ENCODE data around the gene CLEC4M.

CLEC4M gene

GRCh38 chr19:7762719-7763293 lies at the start of gene CLEC4M:
Gene CLEC4M (plus strand): TSS chr19:7763243. CDS start chr19:7763267, 24 bp downstream.
- Histone ChIP-seq H3K9ac (ENCODE audit: insufficient read length, low read depth) (peak within 1 kb of the TSS; percentile 8), H3K27me3 (ENCODE audit: insufficient read depth, insufficient read length) (peaks cover 5% of the 10 kb centered on the region), H3K4me1 (ENCODE audit: insufficient read depth, insufficient read length) (peaks cover 4% of the 10 kb centered on the region), H3K9me3 (ENCODE audit: insufficient read depth, low read length) (peaks cover 14% of the 10 kb centered on the region), H3K36me3 (ENCODE audit: insufficient read depth, insufficient read length, low read length) (no peaks in the 10 kb centered on the region), H3K4me3 (ENCODE audit: insufficient read length, low read depth) (no peak within 1 kb of the TSS)
- no peak for TF ChIP-seq YY1 (IDR thresholded peaks at IDR 0.05; ENCODE audit: insufficient read depth, insufficient read length)
- no peak for TF ChIP-seq ZNF274 (IDR thresholded peaks at IDR 0.05; ENCODE audit: low read depth, low read length)
- no peak for TF ChIP-seq SUZ12 (IDR thresholded peaks at IDR 0.05; ENCODE audit: extremely low read depth, insufficient read depth, insufficient read length)
- DNase-seq (ENCODE audit: low read depth, low spot score), result no peak

DNA sequence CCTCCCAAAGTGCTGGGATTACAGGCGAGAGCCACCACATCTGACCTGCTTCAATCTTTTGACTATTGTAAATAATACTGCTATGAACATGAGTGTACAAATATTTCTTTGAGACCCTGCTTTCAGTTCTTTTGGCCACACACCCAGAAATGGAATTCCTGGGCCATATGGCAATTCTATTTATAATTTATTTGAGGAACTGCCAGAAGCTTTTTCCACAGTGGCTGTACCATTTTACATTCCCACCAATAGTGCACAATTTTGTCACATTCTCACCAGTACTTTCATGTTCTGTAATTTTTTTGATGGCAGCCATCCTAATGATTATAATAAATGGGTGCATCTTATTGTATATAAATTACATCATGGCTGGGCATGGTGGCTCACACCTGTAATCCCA lies 47.4 kb upstream of the CLEC4M start:
- no peak overlapping the region for H3K9ac ChIP-seq (ENCODE audit: insufficient read length, low read depth)
- no peak for DNase-seq (ENCODE audit: low read depth, low spot score)
- TF ChIP-seq SUZ12 (IDR thresholded peaks at IDR 0.05; ENCODE audit: extremely low read depth, insufficient read depth, insufficient read length) (no peak), ZNF274 (IDR thresholded peaks at IDR 0.05; ENCODE audit: low read depth, low read length) (no peak)
- no peaks in the 10 kb centered on the region for H3K36me3 ChIP-seq (ENCODE audit: insufficient read depth, insufficient read length, low read length)
- no peaks in the 10 kb centered on the region for H3K4me1 ChIP-seq (ENCODE audit: insufficient read depth, insufficient read length)
- H3K4me3 ChIP-seq (ENCODE audit: insufficient read length, low read depth), result no peak overlapping the region
- no peaks in the 10 kb centered on the region for H3K27me3 ChIP-seq (ENCODE audit: insufficient read depth, insufficient read length)
- no peaks in the 10 kb centered on the region for H3K9me3 ChIP-seq (ENCODE audit: insufficient read depth, low read length)

DNA sequence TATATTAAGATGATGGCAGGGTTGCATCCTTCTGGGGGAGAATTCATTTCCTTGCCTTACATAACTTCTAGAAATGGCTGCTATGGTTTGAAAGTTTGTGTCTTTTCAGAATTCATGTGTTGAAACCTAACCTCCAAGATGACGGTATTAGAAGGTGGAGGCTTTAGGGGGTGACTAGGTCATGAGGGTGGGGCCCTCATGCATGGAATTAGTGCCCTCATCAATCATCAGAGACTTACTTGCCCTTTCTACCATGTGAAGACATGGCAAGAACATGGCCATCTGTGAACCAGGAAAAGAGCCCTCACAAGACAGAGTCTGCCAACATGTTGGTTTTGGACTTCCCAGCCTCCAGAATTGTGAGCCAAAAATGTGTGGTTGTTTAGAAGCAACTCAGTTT lies 46.3 kb upstream of the CLEC4M start:
- TF ChIP-seq SUZ12 (IDR thresholded peaks at IDR 0.05; ENCODE audit: extremely low read depth, insufficient read depth, insufficient read length) (no peak), YY1 (IDR thresholded peaks at IDR 0.05; ENCODE audit: insufficient read depth, insufficient read length) (no peak)
- Histone ChIP-seq H3K9ac (ENCODE audit: insufficient read length, low read depth) (no peak overlapping the region), H3K36me3 (ENCODE audit: insufficient read depth, insufficient read length, low read length) (no peaks in the 10 kb centered on the region), H3K27me3 (ENCODE audit: insufficient read depth, insufficient read length) (no peaks in the 10 kb centered on the region), H3K4me1 (ENCODE audit: insufficient read depth, insufficient read length) (no peaks in the 10 kb centered on the region), H3K4me3 (ENCODE audit: insufficient read length, low read depth) (no peak overlapping the region), H3K9me3 (ENCODE audit: insufficient read depth, low read length) (no peaks in the 10 kb centered on the region)
- DNase-seq (ENCODE audit: low read depth, low spot score), result no peak

DNA sequence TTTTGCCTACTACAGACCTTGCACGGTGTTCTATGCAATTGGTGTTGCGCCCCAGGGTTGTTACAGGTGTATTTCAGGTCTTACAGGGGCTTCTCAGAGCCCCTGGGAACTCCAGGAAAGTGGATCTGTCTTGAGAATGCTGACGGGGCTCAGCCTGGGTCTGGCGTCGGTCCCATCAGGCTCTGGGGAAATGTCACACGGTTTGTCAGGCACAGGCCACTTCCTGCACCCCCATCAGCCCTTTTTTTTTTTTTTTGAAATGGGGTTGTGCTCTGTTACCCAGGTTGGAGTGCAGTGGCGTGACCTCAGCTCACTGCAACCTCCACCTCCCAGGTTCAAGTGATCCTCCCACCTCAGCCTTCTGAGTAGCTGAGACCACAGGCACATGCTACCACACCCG lies 44.4 kb upstream of the CLEC4M start:
- DNase-seq (ENCODE audit: low read depth, low spot score), result no peak
- Histone ChIP-seq H3K27me3 (ENCODE audit: insufficient read depth, insufficient read length) (no peaks in the 10 kb centered on the region), H3K4me3 (ENCODE audit: insufficient read length, low read depth) (no peak overlapping the region), H3K4me1 (ENCODE audit: insufficient read depth, insufficient read length) (no peaks in the 10 kb centered on the region), H3K9ac (ENCODE audit: insufficient read length, low read depth) (no peak overlapping the region), H3K9me3 (ENCODE audit: insufficient read depth, low read length) (no peaks in the 10 kb centered on the region), H3K36me3 (ENCODE audit: insufficient read depth, insufficient read length, low read length) (no peaks in the 10 kb centered on the region)
- TF ChIP-seq ZNF274 (IDR thresholded peaks at IDR 0.05; ENCODE audit: low read depth, low read length), result no peak
- TF ChIP-seq YY1 (IDR thresholded peaks at IDR 0.05; ENCODE audit: insufficient read depth, insufficient read length), result no peak
- no peak for TF ChIP-seq SUZ12 (IDR thresholded peaks at IDR 0.05; ENCODE audit: extremely low read depth, insufficient read depth, insufficient read length)

DNA sequence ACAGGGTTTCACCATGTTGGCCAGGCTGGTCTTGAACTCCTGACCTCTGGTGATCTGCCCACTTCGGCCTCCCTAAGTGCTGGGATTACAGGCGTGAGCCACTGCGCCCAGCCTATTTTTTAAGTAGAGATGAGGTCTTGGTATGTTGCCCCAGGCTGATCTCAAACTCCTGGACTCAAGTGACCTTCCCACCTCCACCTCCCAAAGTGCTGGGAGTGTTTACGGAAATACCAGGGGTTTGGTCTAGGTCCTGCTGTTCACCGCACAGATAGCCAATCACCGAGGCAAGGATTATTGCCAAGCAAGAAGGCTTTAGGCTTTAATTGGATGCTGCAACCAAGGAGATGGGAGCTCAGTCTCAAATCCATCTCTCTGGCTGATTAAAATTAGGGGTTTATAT lies 42.7 kb upstream of the CLEC4M start:
- no peaks in the 10 kb centered on the region for H3K36me3 ChIP-seq (ENCODE audit: insufficient read depth, insufficient read length, low read length)
- H3K9ac ChIP-seq (ENCODE audit: insufficient read length, low read depth), result no peak overlapping the region
- TF ChIP-seq SUZ12 (IDR thresholded peaks at IDR 0.05; ENCODE audit: extremely low read depth, insufficient read depth, insufficient read length), result no peak
- no peak for TF ChIP-seq YY1 (IDR thresholded peaks at IDR 0.05; ENCODE audit: insufficient read depth, insufficient read length)
- TF ChIP-seq ZNF274 (IDR thresholded peaks at IDR 0.05; ENCODE audit: low read depth, low read length), result no peak
- no peak for DNase-seq (ENCODE audit: low read depth, low spot score)
- H3K4me1 ChIP-seq (ENCODE audit: insufficient read depth, insufficient read length), result no peaks in the 10 kb centered on the region
- H3K27me3 ChIP-seq (ENCODE audit: insufficient read depth, insufficient read length), result no peaks in the 10 kb centered on the region
- no peaks in the 10 kb centered on the region; the same call in 1 of the 2 replicates for H3K9me3 ChIP-seq (ENCODE audit: insufficient read depth, low read length)
- no peak overlapping the region for H3K4me3 ChIP-seq (ENCODE audit: insufficient read length, low read depth)

- Histone ChIP-seq H3K27me3 (ENCODE audit: insufficient read depth, insufficient read length) (peaks cover under 1% of the 10 kb centered on the region), H3K9ac (ENCODE audit: insufficient read length, low read depth) (no peak overlapping the region)
- no peak for TF ChIP-seq SUZ12 (IDR thresholded peaks at IDR 0.05; ENCODE audit: extremely low read depth, insufficient read depth, insufficient read length)
- TF ChIP-seq ZNF274 (IDR thresholded peaks at IDR 0.05; ENCODE audit: low read depth, low read length), result no peak
- TF ChIP-seq YY1 (IDR thresholded peaks at IDR 0.05; ENCODE audit: insufficient read depth, insufficient read length), result no peak
These were observed 40.8 kb upstream of the CLEC4M start for GRCh38 chr19:7722231-7722651.

DNA sequence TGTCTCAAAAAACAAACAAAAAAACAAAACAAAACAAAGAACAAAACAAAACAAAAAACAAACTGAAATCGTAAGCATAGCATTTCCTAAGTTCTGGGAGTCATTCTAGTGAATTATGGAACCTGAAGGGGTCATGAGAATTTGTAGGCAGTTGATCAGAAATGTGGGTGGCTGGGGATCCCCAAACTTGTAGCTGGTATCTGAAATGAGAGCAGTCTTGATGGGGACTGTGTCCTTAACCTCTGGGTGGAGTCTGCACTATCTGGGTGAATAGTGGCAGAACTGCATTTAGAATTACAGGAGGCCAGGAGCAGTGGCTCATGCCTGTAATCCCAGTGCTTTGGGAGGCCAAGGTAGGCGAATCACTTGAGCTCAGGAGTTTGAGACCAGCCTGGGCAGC lies 37.3 kb upstream of the CLEC4M start:
- H3K9ac ChIP-seq (ENCODE audit: insufficient read length, low read depth), result no peak overlapping the region
- H3K27me3 ChIP-seq (ENCODE audit: insufficient read depth, insufficient read length), result peaks cover 36% of the 10 kb centered on the region
- no peaks in the 10 kb centered on the region; the same call in 1 of the 2 replicates for H3K9me3 ChIP-seq (ENCODE audit: insufficient read depth, low read length)
- DNase-seq (ENCODE audit: low read depth, low spot score), result no peak
- TF ChIP-seq ZNF274 (IDR thresholded peaks at IDR 0.05; ENCODE audit: low read depth, low read length) (no peak), SUZ12 (IDR thresholded peaks at IDR 0.05; ENCODE audit: extremely low read depth, insufficient read depth, insufficient read length) (no peak), YY1 (IDR thresholded peaks at IDR 0.05; ENCODE audit: insufficient read depth, insufficient read length) (no peak)
- H3K36me3 ChIP-seq (ENCODE audit: insufficient read depth, insufficient read length, low read length), result no peaks in the 10 kb centered on the region
- H3K4me3 ChIP-seq (ENCODE audit: insufficient read length, low read depth), result no peak overlapping the region
- peaks cover 8% of the 10 kb centered on the region for H3K4me1 ChIP-seq (ENCODE audit: insufficient read depth, insufficient read length)

More at GRCh38 chr19:7722231-7722651, 40.8 kb upstream of the CLEC4M start:
- Histone ChIP-seq H3K4me1 (ENCODE audit: insufficient read depth, insufficient read length) (no peaks in the 10 kb centered on the region), H3K36me3 (ENCODE audit: insufficient read depth, insufficient read length, low read length) (no peaks in the 10 kb centered on the region), H3K9me3 (ENCODE audit: insufficient read depth, low read length) (no peaks in the 10 kb centered on the region; the same call in 1 of the 2 replicates), H3K4me3 (ENCODE audit: insufficient read length, low read depth) (no peak overlapping the region)
- no peak for DNase-seq (ENCODE audit: low read depth, low spot score)

All from NT2/D1 (cell line).